Transverse colon (tissue), 4 donors: ENCODE measurements around the gene FXYD6. TPM values are rescaled to one million over a fixed set of nuclear protein-coding genes. Genes with fewer than 3 reads are reported as not detected.

Source experiments
- DNase-seq: peaks from one replicate; pipeline ENCODE4 v3.0.0-alpha.2; 2019
- H3K27ac ChIP-seq, 4 donors: fragments of 200-600 bp; sonication (generic); 2 replicates each; pipeline ENCODE4 v1.5.1; 2016 to 2018; ENCODE audit warnings: inconsistent platforms in 4 of 4
- H3K27me3 ChIP-seq: fragments of 200-600 bp; sonication (generic); 2 replicates; pipeline ENCODE4 v1.5.1; 2017; ENCODE audit warnings: inconsistent platforms
- H3K36me3 ChIP-seq, 4 donors: fragments of 200-600 bp; sonication (generic); 2 replicates each; pipeline ENCODE4 v1.5.1; 2017 to 2019; ENCODE audit warnings: inconsistent platforms in 4 of 4
- H3K4me1 ChIP-seq, 4 donors: fragments of 200-600 bp; sonication (generic); 2 replicates each; pipeline ENCODE4 v1.5.1; 2017 to 2020; ENCODE audit warnings: inconsistent platforms in 4 of 4
- H3K4me3 ChIP-seq, 4 donors: fragments of 200-600 bp; sonication (generic); 1 replicate in 1 of 4; 2 replicates in 3 of 4; pipeline versions ENCODE4 v1.5.1 to v1.6.1; 2017 to 2019; ENCODE audit warnings: inconsistent platforms in 4 of 4
- H3K9me3 ChIP-seq, 2 donors: fragments of 200-600 bp; sonication (generic); 2 replicates each; pipeline ENCODE4 v1.5.1; 2017 to 2019; ENCODE audit warnings: inconsistent platforms in 2 of 2
- EP300 ChIP-seq: sonication (generic); formaldehyde crosslinking; IDR thresholded peaks from one replicate; pipeline ENCODE4 v1.6.1; 2017; ENCODE audit warnings: antibody characterized with exemption, low read depth
- POLR2A ChIP-seq: fragments of 450-650 bp; IDR thresholded peaks from one replicate; pipeline ENCODE4 v1.6.1; 2016; ENCODE audit warnings: antibody characterized with exemption, mild to moderate bottlenecking, moderate library complexity
- POLR2AphosphoS5 ChIP-seq, 3 donors: sonication (generic); formaldehyde crosslinking; IDR thresholded peaks; one replicate each; pipeline ENCODE4 v1.6.1; 2016; ENCODE audit warnings: antibody characterized with exemption in 3 of 3
- WGBS, 2 donors: methylation state at CpG; one replicate each; pipeline ENCODE4 v1.1.5; 2018; ENCODE audit warnings: low coverage in 1 of 2; 5-methylcytosine and 5-hydroxymethylcytosine counted together
- in situ Hi-C, 4 donors: fragments of 200-750 bp; cut with MboI; loops; one replicate each; pipeline versions ENCODE4 v1.15.0 to v1.15.1; 2017; ENCODE audit warnings: low sequenced_read_pairs in 3 of 4, low pct_ligation_motif_present in 1 of 4, low pct_unique_long_range_greater_than_20kb in 1 of 4
- intact Hi-C: fragments of 100-400 bp; cut with DNase I; formaldehyde crosslinking; loops from one replicate; pipeline ENCODE4 v1.15.1; 2023; ENCODE audit warnings: low total_unique reads
- total RNA-seq, 4 donors: library from RNA; depleted of rRNA; stranded (reverse); fragments of >200 nt; gene quantifications; one replicate each; pipeline ENCODE4 v1.1.0, GENCODE V29; 2016
- TF ChIP-seq, protein P1 (sequence below), 5 experiments: fragments of 200-600 bp in 3 of 5; fragments of 450-650 bp in 2 of 5; sonication (generic) in 3 of 5; IDR thresholded peaks; 1 replicate in 2 of 5; 2 replicates in 3 of 5; pipeline ENCODE4 v1.5.1; 2016 to 2017; ENCODE audit warnings: antibody characterized with exemption in 5 of 5, inconsistent platforms in 3 of 5, mild to moderate bottlenecking in 2 of 5, moderate library complexity in 1 of 5

The FXYD6 gene
- total RNA-seq, 4 donors from 2014 or later, result 29.2 to 62.5 (median 46.0) TPM

DNA sequence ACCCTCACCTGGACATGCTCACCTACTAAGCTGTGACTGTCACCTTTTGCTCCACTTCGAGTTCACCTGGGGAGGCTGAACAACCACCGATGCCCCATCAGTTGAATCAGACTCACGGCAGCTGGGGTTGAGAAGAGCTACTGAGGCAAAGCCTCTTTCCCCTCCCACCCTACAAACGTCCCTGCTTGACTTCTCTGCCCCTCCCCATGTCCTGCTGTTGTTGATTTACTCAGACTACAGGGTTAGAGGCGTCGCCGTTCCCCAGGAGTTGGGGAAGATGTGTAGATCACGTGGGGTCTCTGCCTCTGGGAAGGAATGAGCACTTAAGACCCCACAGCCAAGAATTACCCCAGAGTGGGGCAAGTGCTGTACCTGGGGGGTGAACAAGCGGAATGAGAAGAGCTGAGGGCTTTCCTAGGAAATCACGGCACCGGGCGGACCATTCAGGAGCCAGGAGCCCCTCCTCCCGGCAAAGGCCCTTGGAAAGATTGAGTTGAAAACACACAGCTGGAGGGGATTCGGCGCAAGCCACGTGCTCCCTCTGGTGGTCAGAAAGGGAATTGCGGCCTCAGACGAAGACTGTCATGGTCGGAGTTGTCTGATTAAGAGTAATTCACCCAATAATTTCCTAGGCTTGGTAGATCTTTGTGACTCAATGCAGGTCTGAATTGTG lies 59.0 kb downstream of the FXYD6 start:
- intact Hi-C loops, result loop anchor here (5.0 kb wide), 1 partner anchor 385 kb away; no protein-coding TSS in a partner anchor
- Histone ChIP-seq H3K4me3 (no peak overlapping the region), H3K27ac (peak overlapping the region; percentile 75 to 79 (median 76)), H3K27me3 (no peaks in the 10 kb centered on the region), H3K9me3 (no peaks in the 10 kb centered on the region), H3K4me1 (peaks cover 25 to 63% (median 49%) of the 10 kb centered on the region in 4 donors), H3K36me3 (no peaks in the 10 kb centered on the region)
- 16% methylated on average over 19 of the region's 19 CpGs; no CpG with 5 or more reads in 1 of the 2 donors for WGBS, 2 donors
- TF ChIP-seq EP300 (no peak), POLR2AphosphoS5 (IDR thresholded peaks at IDR 0.05) (peak in 1 of 3 donors; percentile 32)
- TF ChIP-seq, protein P1, sequence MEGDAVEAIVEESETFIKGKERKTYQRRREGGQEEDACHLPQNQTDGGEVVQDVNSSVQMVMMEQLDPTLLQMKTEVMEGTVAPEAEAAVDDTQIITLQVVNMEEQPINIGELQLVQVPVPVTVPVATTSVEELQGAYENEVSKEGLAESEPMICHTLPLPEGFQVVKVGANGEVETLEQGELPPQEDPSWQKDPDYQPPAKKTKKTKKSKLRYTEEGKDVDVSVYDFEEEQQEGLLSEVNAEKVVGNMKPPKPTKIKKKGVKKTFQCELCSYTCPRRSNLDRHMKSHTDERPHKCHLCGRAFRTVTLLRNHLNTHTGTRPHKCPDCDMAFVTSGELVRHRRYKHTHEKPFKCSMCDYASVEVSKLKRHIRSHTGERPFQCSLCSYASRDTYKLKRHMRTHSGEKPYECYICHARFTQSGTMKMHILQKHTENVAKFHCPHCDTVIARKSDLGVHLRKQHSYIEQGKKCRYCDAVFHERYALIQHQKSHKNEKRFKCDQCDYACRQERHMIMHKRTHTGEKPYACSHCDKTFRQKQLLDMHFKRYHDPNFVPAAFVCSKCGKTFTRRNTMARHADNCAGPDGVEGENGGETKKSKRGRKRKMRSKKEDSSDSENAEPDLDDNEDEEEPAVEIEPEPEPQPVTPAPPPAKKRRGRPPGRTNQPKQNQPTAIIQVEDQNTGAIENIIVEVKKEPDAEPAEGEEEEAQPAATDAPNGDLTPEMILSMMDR (IDR thresholded peaks at IDR 0.05), result peak; percentile 99 to 100 (median 100)
- in situ Hi-C loops, result loop anchor here in 1 of 4 donors (25.0 kb wide), 2 partner anchors 245 to 380 kb away; no protein-coding TSS in a partner anchor
- peak; percentile 88 for DNase-seq

GRCh38 chr11:117816846-117817367 lies 59.6 kb downstream of the FXYD6 start:
- no peak for DNase-seq
- H3K4me3 ChIP-seq, result no peak overlapping the region
- peaks cover 25 to 63% (median 49%) of the 10 kb centered on the region in 4 donors for H3K4me1 ChIP-seq
- H3K36me3 ChIP-seq, result no peaks in the 10 kb centered on the region
- H3K27me3 ChIP-seq, result no peaks in the 10 kb centered on the region
- H3K9me3 ChIP-seq, result no peaks in the 10 kb centered on the region
- intact Hi-C loops (loop anchor here (5.0 kb wide), 1 partner anchor 385 kb away; no protein-coding TSS in a partner anchor), in situ Hi-C loops (loop anchor here in 1 of 4 donors (25.0 kb wide), 2 partner anchors 245 to 380 kb away; no protein-coding TSS in a partner anchor)
- WGBS, 2 donors, result 62% methylated on average over 2 of the region's 5 CpGs; no CpG with 5 or more reads in 1 of the 2 donors
- H3K27ac ChIP-seq, result peak overlapping the region; percentile 75 to 79 (median 76)
- TF ChIP-seq EP300, result no peak
- TF ChIP-seq POLR2AphosphoS5 (IDR thresholded peaks at IDR 0.05), result no peak
- TF ChIP-seq POLR2A, result no peak
- TF ChIP-seq, protein P1 (IDR thresholded peaks at IDR 0.05), result no peak

DNA sequence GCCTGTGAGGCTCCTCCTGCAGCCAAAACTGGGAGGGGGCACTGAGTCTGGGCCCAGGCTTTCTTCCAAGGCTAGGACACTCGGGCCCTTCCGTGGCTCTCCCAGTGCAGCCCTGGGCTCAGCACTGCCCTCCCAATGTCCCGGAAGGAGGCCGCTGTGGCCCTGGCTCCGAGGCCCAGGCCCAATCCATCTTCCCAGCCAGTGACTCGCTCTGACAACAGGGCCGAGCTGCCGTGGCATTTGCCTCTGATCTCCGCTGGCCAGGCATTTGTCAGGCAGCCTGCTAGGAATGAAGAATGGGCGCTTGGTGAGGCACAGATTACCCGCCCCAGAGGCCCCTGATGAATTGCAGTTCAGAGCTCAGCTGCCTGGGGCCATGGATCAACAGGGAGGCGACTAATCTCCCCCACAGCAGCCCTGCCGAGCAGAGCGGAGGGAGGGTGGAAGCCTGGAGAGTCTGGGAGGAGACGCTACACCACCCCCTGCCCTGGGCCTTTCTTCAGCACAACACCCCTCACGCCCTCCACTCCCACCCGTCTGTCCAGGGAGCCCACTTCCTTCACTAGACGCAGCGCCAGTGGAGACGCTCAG lies 60.2 kb downstream of the FXYD6 start:
- intact Hi-C loops (loop anchor here (5.0 kb wide), 1 partner anchor 384 kb away; no protein-coding TSS in a partner anchor), in situ Hi-C loops (loop anchor here in 1 of 4 donors (25.0 kb wide), 2 partner anchors 246 to 379 kb away; no protein-coding TSS in a partner anchor)
- no peak for DNase-seq
- Histone ChIP-seq H3K27ac (peak overlapping the region; percentile 75 to 79 (median 76)), H3K9me3 (no peaks in the 10 kb centered on the region), H3K36me3 (no peaks in the 10 kb centered on the region), H3K4me3 (no peak overlapping the region), H3K4me1 (peaks cover 25 to 63% (median 49%) of the 10 kb centered on the region in 4 donors), H3K27me3 (no peaks in the 10 kb centered on the region)
- 75% methylated on average over 18 of the region's 20 CpGs; no CpG with 5 or more reads in 1 of the 2 donors for WGBS, 2 donors
- TF ChIP-seq EP300 (no peak), POLR2AphosphoS5 (IDR thresholded peaks at IDR 0.05) (no peak), POLR2A (no peak)
- TF ChIP-seq, protein P1 (IDR thresholded peaks at IDR 0.05), result no peak
